ENCODE measurements around the gene STAT5A. TPM values are rescaled to one million over a fixed set of nuclear protein-coding genes. Genes with fewer than 3 reads are reported as not detected.
"Not testable (repeated sequence)": the region's sequence is repeated elsewhere in the genome, so short reads cannot be mapped to it uniquely, and the experiment has no call there.

Gene STAT5A
- total RNA-seq, 1 donor from 2014 or later: 0.77 TPM

GRCh38 chr17:42354956-42355843, 66.9 kb downstream of the STAT5A start:
- H3K36me3 Mint-ChIP-seq (ENCODE audit: low read depth, unreplicated experiment): peaks cover 2% of the 10 kb centered on the region
- H3K27me3 Mint-ChIP-seq (ENCODE audit: low read depth, unreplicated experiment): no peaks in the 10 kb centered on the region
- no peak overlapping the region for H3K4me3 Mint-ChIP-seq (ENCODE audit: unreplicated experiment)
- Histone ChIP-seq H3K4me3 (ENCODE audit: insufficient read depth, low read depth, low read length) (no peak overlapping the region), H3K79me2 (ENCODE audit: insufficient read depth, low read length) (peaks cover 83% of the 10 kb centered on the region), H4K20me1 (ENCODE audit: insufficient read depth, low read length) (peaks cover 79% of the 10 kb centered on the region), H2AFZ (ENCODE audit: low read depth, low read length) (no peak overlapping the region), H3K4me2 (ENCODE audit: low read length) (no peak overlapping the region), H3K4me1 (ENCODE audit: insufficient read depth, low read length) (no peaks in the 10 kb centered on the region), H3K36me3 (ENCODE audit: insufficient read depth, low read length) (no peaks in the 10 kb centered on the region), H3K9me3 (ENCODE audit: insufficient read depth, low read depth, low read length) (no peaks in the 10 kb centered on the region), H3K27ac (ENCODE audit: low read depth, low read length) (no peak overlapping the region), H3K27me3 (ENCODE audit: insufficient read depth, low read length) (no peaks in the 10 kb centered on the region), H3K9ac (ENCODE audit: low read length) (no peak overlapping the region)
- no peak for TF ChIP-seq CTCF (IDR thresholded peaks at IDR 0.05; ENCODE audit: insufficient read depth, low read depth, low read length)
- no peak for TF ChIP-seq EZH2 (IDR thresholded peaks at IDR 0.05; ENCODE audit: insufficient read depth, low read length)
- H3K9me3 Mint-ChIP-seq (ENCODE audit: unreplicated experiment): no peaks in the 10 kb centered on the region
- DNase-seq (ENCODE audit: low read depth) (peak; percentile 49), FAIRE-seq (no peak)
- H3K4me1 Mint-ChIP-seq (ENCODE audit: low read depth, unreplicated experiment): peaks cover 4% of the 10 kb centered on the region
- no peak overlapping the region for H3K27ac Mint-ChIP-seq (ENCODE audit: unreplicated experiment)

GRCh38 chr17:42358434-42358833, 70.1 kb downstream of the STAT5A start:
- TF ChIP-seq EZH2 (IDR thresholded peaks at IDR 0.05; ENCODE audit: insufficient read depth, low read length) (no peak), CTCF (IDR thresholded peaks at IDR 0.05; ENCODE audit: insufficient read depth, low read depth, low read length) (no peak)
- no peaks in the 10 kb centered on the region for H3K9me3 ChIP-seq (ENCODE audit: insufficient read depth, low read depth, low read length)
- H3K9ac ChIP-seq (ENCODE audit: low read length): no peak overlapping the region
- no peak overlapping the region for H2AFZ ChIP-seq (ENCODE audit: low read depth, low read length)
- DNase-seq (ENCODE audit: low read depth): no peak
- H3K4me2 ChIP-seq (ENCODE audit: low read length): no peak overlapping the region
- Mint-ChIP-seq H3K4me1 (ENCODE audit: low read depth, unreplicated experiment) (peaks cover 24% of the 10 kb centered on the region), H3K4me3 (ENCODE audit: unreplicated experiment) (no peak overlapping the region), H3K27me3 (ENCODE audit: low read depth, unreplicated experiment) (no peaks in the 10 kb centered on the region), H3K9me3 (ENCODE audit: unreplicated experiment) (peaks cover 2% of the 10 kb centered on the region), H3K27ac (ENCODE audit: unreplicated experiment) (peak overlapping the region; percentile 41), H3K36me3 (ENCODE audit: low read depth, unreplicated experiment) (peaks cover 9% of the 10 kb centered on the region)
- no peaks in the 10 kb centered on the region for H3K27me3 ChIP-seq (ENCODE audit: insufficient read depth, low read length)
- H3K27ac ChIP-seq (ENCODE audit: low read depth, low read length): no peak overlapping the region
- FAIRE-seq: no peak
- H4K20me1 ChIP-seq (ENCODE audit: insufficient read depth, low read length): peaks cover 89% of the 10 kb centered on the region
- H3K4me3 ChIP-seq (ENCODE audit: insufficient read depth, low read depth, low read length): no peak overlapping the region
- no peaks in the 10 kb centered on the region for H3K36me3 ChIP-seq (ENCODE audit: insufficient read depth, low read length)
- peaks cover 8% of the 10 kb centered on the region for H3K4me1 ChIP-seq (ENCODE audit: insufficient read depth, low read length)
- peaks cover 90% of the 10 kb centered on the region for H3K79me2 ChIP-seq (ENCODE audit: insufficient read depth, low read length)

- Histone ChIP-seq H3K27ac (ENCODE audit: low read depth, low read length) (no peak overlapping the region), H3K79me2 (ENCODE audit: insufficient read depth, low read length) (peaks cover 90% of the 10 kb centered on the region), H3K27me3 (ENCODE audit: insufficient read depth, low read length) (no peaks in the 10 kb centered on the region), H3K9ac (ENCODE audit: low read length) (no peak overlapping the region), H2AFZ (ENCODE audit: low read depth, low read length) (no peak overlapping the region), H3K36me3 (ENCODE audit: insufficient read depth, low read length) (no peaks in the 10 kb centered on the region), H3K9me3 (ENCODE audit: insufficient read depth, low read depth, low read length) (no peaks in the 10 kb centered on the region), H4K20me1 (ENCODE audit: insufficient read depth, low read length) (peaks cover 89% of the 10 kb centered on the region), H3K4me3 (ENCODE audit: insufficient read depth, low read depth, low read length) (no peak overlapping the region), H3K4me2 (ENCODE audit: low read length) (no peak overlapping the region), H3K4me1 (ENCODE audit: insufficient read depth, low read length) (peaks cover 15% of the 10 kb centered on the region)
- Mint-ChIP-seq H3K27ac (ENCODE audit: unreplicated experiment) (no peak overlapping the region), H3K9me3 (ENCODE audit: unreplicated experiment) (peaks cover 2% of the 10 kb centered on the region), H3K27me3 (ENCODE audit: low read depth, unreplicated experiment) (no peaks in the 10 kb centered on the region), H3K4me3 (ENCODE audit: unreplicated experiment) (peak overlapping the region; percentile 34), H3K36me3 (ENCODE audit: low read depth, unreplicated experiment) (peaks cover 9% of the 10 kb centered on the region), H3K4me1 (ENCODE audit: low read depth, unreplicated experiment) (peaks cover 31% of the 10 kb centered on the region)
- no peak for FAIRE-seq
- TF ChIP-seq EZH2 (IDR thresholded peaks at IDR 0.05; ENCODE audit: insufficient read depth, low read length) (no peak), CTCF (IDR thresholded peaks at IDR 0.05; ENCODE audit: insufficient read depth, low read depth, low read length) (no peak)
- no peak for DNase-seq (ENCODE audit: low read depth)
These were observed 70.8 kb downstream of the STAT5A start for GRCh38 chr17:42359133-42359532.

- FAIRE-seq; H3K27ac Mint-ChIP-seq (ENCODE audit: unreplicated experiment); H3K9me3 ChIP-seq (ENCODE audit: insufficient read depth, low read depth, low read length); H3K36me3 ChIP-seq (ENCODE audit: insufficient read depth, low read length); H3K9ac ChIP-seq (ENCODE audit: low read length); H3K27me3 Mint-ChIP-seq (ENCODE audit: low read depth, unreplicated experiment); H3K27me3 ChIP-seq (ENCODE audit: insufficient read depth, low read length); H3K27ac ChIP-seq (ENCODE audit: low read depth, low read length); H2AFZ ChIP-seq (ENCODE audit: low read depth, low read length); H3K9me3 Mint-ChIP-seq (ENCODE audit: unreplicated experiment); H3K4me3 ChIP-seq (ENCODE audit: insufficient read depth, low read depth, low read length); H3K36me3 Mint-ChIP-seq (ENCODE audit: low read depth, unreplicated experiment); H3K4me3 Mint-ChIP-seq (ENCODE audit: unreplicated experiment); H3K4me2 ChIP-seq (ENCODE audit: low read length): not testable (repeated sequence)
- DNase-seq (ENCODE audit: low read depth): peak; percentile 32
- Histone ChIP-seq H4K20me1 (ENCODE audit: insufficient read depth, low read length) (peaks cover 90% of the 10 kb centered on the region), H3K79me2 (ENCODE audit: insufficient read depth, low read length) (peaks cover 83% of the 10 kb centered on the region), H3K4me1 (ENCODE audit: insufficient read depth, low read length) (peaks cover 26% of the 10 kb centered on the region)
- peaks cover 41% of the 10 kb centered on the region for H3K4me1 Mint-ChIP-seq (ENCODE audit: low read depth, unreplicated experiment)
These were observed 72.1 kb downstream of the STAT5A start for GRCh38 chr17:42360388-42360787.

Measured in astrocyte (in vitro differentiated cells and primary cell).